ENCODE measurements around the gene CD99L2. TPM values are rescaled to one million over a fixed set of nuclear protein-coding genes. Genes with fewer than 3 reads are reported as not detected.

The CD99L2 gene
- total and polyA plus RNA-seq, 4 donors, result 9.7 to 39.8 (median 23.8) TPM

GRCh38 chrX:150781677-150782076 lies 116.8 kb downstream of the CD99L2 start:
- Histone ChIP-seq H3K4me3 (ENCODE audit: low read depth in 1 of 3, low read length in 3 of 3) (no peak overlapping the region), H3K4me1 (ENCODE audit: control insufficient read depth in 4 of 4, insufficient read depth in 4 of 4, low read length in 3 of 4) (no peaks in the 10 kb centered on the region), H3K27me3 (ENCODE audit: control insufficient read depth in 4 of 4, insufficient read depth in 4 of 4, low read length in 3 of 4) (no peaks in the 10 kb centered on the region), H3K36me3 (ENCODE audit: control insufficient read depth in 4 of 4, insufficient read depth in 3 of 4, low read depth in 1 of 4, low read length in 3 of 4) (peaks cover 0 to 4% (median 0%) of the 10 kb centered on the region in 4 donors), H3K27ac (ENCODE audit: low read depth in 1 of 2, low read length in 2 of 2) (no peak overlapping the region), H3K9ac (ENCODE audit: low read depth in 1 of 2, low read length in 2 of 2) (no peak overlapping the region), H3K9me3 (ENCODE audit: control insufficient read depth in 4 of 4, low read length in 3 of 4) (no peaks in the 10 kb centered on the region)
- DNase-seq (ENCODE audit: low spot score), result no peak
- no peak for TF ChIP-seq GABPA (IDR thresholded peaks at IDR 0.05 in 1 of 2, conservative IDR thresholded peaks at IDR 0.05 in 1 of 2)
- TF ChIP-seq HNF4G (IDR thresholded peaks at IDR 0.05), result no peak
- 97% methylated on average over 10 of the region's 10 CpGs for WGBS

- TF ChIP-seq YY1 (IDR thresholded peaks at IDR 0.05), result no peak
- no peak for TF ChIP-seq GABPA (IDR thresholded peaks at IDR 0.05 in 1 of 2, conservative IDR thresholded peaks at IDR 0.05 in 1 of 2)
- no peak for TF ChIP-seq TAF1 (conservative IDR thresholded peaks at IDR 0.05)
- no peak for TF ChIP-seq RAD21 (IDR thresholded peaks at IDR 0.05)
- no peak for TF ChIP-seq MAX (IDR thresholded peaks at IDR 0.05)
- WGBS, result 85% methylated on average over 8 of the region's 8 CpGs
- peaks cover 0 to 4% (median 0%) of the 10 kb centered on the region in 4 donors for H3K36me3 ChIP-seq (ENCODE audit: control insufficient read depth in 4 of 4, insufficient read depth in 3 of 4, low read depth in 1 of 4, low read length in 3 of 4)
- H3K4me3 ChIP-seq (ENCODE audit: low read depth in 1 of 3, low read length in 3 of 3), result no peak overlapping the region
- DNase-seq (ENCODE audit: low spot score), result no peak
- H3K9ac ChIP-seq (ENCODE audit: low read depth in 1 of 2, low read length in 2 of 2), result no peak overlapping the region
- H3K27me3 ChIP-seq (ENCODE audit: control insufficient read depth in 4 of 4, insufficient read depth in 4 of 4, low read length in 3 of 4), result no peaks in the 10 kb centered on the region
- H3K27ac ChIP-seq (ENCODE audit: low read depth in 1 of 2, low read length in 2 of 2), result no peak overlapping the region
- no peaks in the 10 kb centered on the region for H3K9me3 ChIP-seq (ENCODE audit: control insufficient read depth in 4 of 4, low read length in 3 of 4)
- no peaks in the 10 kb centered on the region for H3K4me1 ChIP-seq (ENCODE audit: control insufficient read depth in 4 of 4, insufficient read depth in 4 of 4, low read length in 3 of 4)
Observed at GRCh38 chrX:150779385-150779784, 119.1 kb downstream of the CD99L2 start.

- Histone ChIP-seq H3K4me1 (ENCODE audit: control insufficient read depth in 4 of 4, insufficient read depth in 4 of 4, low read length in 3 of 4) (peaks cover 0 to 3% (median 1%) of the 10 kb centered on the region in 4 donors), H3K4me3 (ENCODE audit: low read depth in 1 of 3, low read length in 3 of 3) (no peak overlapping the region), H3K9me3 (ENCODE audit: control insufficient read depth in 4 of 4, low read length in 3 of 4) (no peaks in the 10 kb centered on the region), H3K27ac (ENCODE audit: low read depth in 1 of 2, low read length in 2 of 2) (no peak overlapping the region), H3K9ac (ENCODE audit: low read depth in 1 of 2, low read length in 2 of 2) (no peak overlapping the region), H3K36me3 (ENCODE audit: control insufficient read depth in 4 of 4, insufficient read depth in 3 of 4, low read depth in 1 of 4, low read length in 3 of 4) (peaks cover 0 to 4% (median 0%) of the 10 kb centered on the region in 4 donors), H3K27me3 (ENCODE audit: control insufficient read depth in 4 of 4, insufficient read depth in 4 of 4, low read length in 3 of 4) (no peaks in the 10 kb centered on the region)
- 98% methylated on average over 18 of the region's 18 CpGs for WGBS
- DNase-seq (ENCODE audit: low spot score), result no peak
- TF ChIP-seq EGR1 (IDR thresholded peaks at IDR 0.05; ENCODE audit: low read depth in 2 of 2) (no peak), TAF1 (conservative IDR thresholded peaks at IDR 0.05) (no peak), ATF3 (IDR thresholded peaks at IDR 0.05) (no peak), ZBTB33 (IDR thresholded peaks at IDR 0.05) (no peak), REST (IDR thresholded peaks at IDR 0.05) (no peak), FOXA2 (IDR thresholded peaks at IDR 0.05) (no peak), MAX (IDR thresholded peaks at IDR 0.05) (no peak), RAD21 (IDR thresholded peaks at IDR 0.05) (no peak), YY1 (IDR thresholded peaks at IDR 0.05) (no peak), NR2F2 (IDR thresholded peaks at IDR 0.05) (no peak), JUND (IDR thresholded peaks at IDR 0.05) (no peak), SP1 (IDR thresholded peaks at IDR 0.05) (no peak), RXRA (IDR thresholded peaks at IDR 0.05) (no peak), GABPA (IDR thresholded peaks at IDR 0.05 in 1 of 2, conservative IDR thresholded peaks at IDR 0.05 in 1 of 2) (no peak)
Observed at GRCh38 chrX:150777328-150777992, 121.0 kb downstream of the CD99L2 start.
